Gastrocnemius medialis (tissue), 4 donors: ENCODE data around the gene PNMA8B. TPM values are rescaled to one million over a fixed set of nuclear protein-coding genes. Genes with fewer than 3 reads are reported as not detected.

Experiments used
- ATAC-seq, 2 donors: fragments of 150-250 bp; one replicate each; pipeline ENCODE4 v1.9.1; 2016
- DNase-seq, 2 donors: peaks; one replicate each; pipeline ENCODE4 v3.0.0-alpha.2; 2019
- H3K27ac ChIP-seq, 4 donors: fragments of 200-600 bp; sonication (generic); 1 replicate in 1 of 4; 2 replicates in 3 of 4; pipeline ENCODE4 v1.5.1; 2016 to 2018; ENCODE audit warnings: mild to moderate bottlenecking in 2 of 4, moderate library complexity in 1 of 4
- H3K27me3 ChIP-seq, 3 donors: fragments of 200-600 bp; sonication (generic) in 2 of 3; 1 replicate in 1 of 3; 2 replicates in 2 of 3; pipeline versions ENCODE4 v1.5.1 to v1.6.0; 2016 to 2019; ENCODE audit warnings: mild to moderate bottlenecking in 1 of 3, moderate library complexity in 1 of 3
- H3K36me3 ChIP-seq, 2 donors: fragments of 200-600 bp; sonication (generic) in 1 of 2; one replicate each; pipeline ENCODE4 v1.5.1; 2017 to 2018
- H3K4me1 ChIP-seq, 2 donors: fragments of 200-600 bp; sonication (generic) in 1 of 2; one replicate each; pipeline ENCODE4 v1.5.1; 2016 to 2017; ENCODE audit warnings: mild to moderate bottlenecking in 2 of 2
- H3K4me3 ChIP-seq, 4 donors: fragments of 200-600 bp; sonication (generic) in 3 of 4; 1 replicate in 1 of 4; 2 replicates in 3 of 4; pipeline ENCODE4 v1.5.1; 2016 to 2019; ENCODE audit warnings: mild to moderate bottlenecking in 2 of 4
- H3K9me3 ChIP-seq, 3 donors: fragments of 200-600 bp; sonication (generic) in 2 of 3; 1 replicate in 1 of 3; 2 replicates in 2 of 3; pipeline ENCODE4 v1.5.1; 2016 to 2019
- CTCF ChIP-seq, 5 experiments: fragments of 450-650 bp in 3 of 5; fragments of 200-600 bp in 2 of 5; sonication (generic) in 2 of 5; IDR thresholded peaks in 4 of 5; conservative IDR thresholded peaks in 1 of 5; 1 replicate in 4 of 5; 2 replicates in 1 of 5; pipeline ENCODE4 v1.5.1; 2016 to 2019; ENCODE audit warnings: antibody characterized with exemption in 5 of 5, mild to moderate bottlenecking in 3 of 5, moderate library complexity in 3 of 5
- POLR2A ChIP-seq, 2 donors: fragments of 450-650 bp; IDR thresholded peaks; one replicate each; pipeline ENCODE4 v1.6.1; 2017; ENCODE audit warnings: antibody characterized with exemption in 2 of 2, mild to moderate bottlenecking in 2 of 2, moderate library complexity in 2 of 2
- in situ Hi-C, 4 donors: fragments of 200-750 bp; cut with MboI; loops; one replicate each; pipeline versions ENCODE4 v1.15.0 to v1.8.0; 2017; ENCODE audit warnings: low sequenced_read_pairs in 4 of 4
- intact Hi-C: fragments of 100-400 bp; cut with DNase I; formaldehyde crosslinking; loops from one replicate; pipeline ENCODE4 v1.15.1; 2023; ENCODE audit warnings: low total_unique reads
- total RNA-seq, 4 donors: library from RNA; depleted of rRNA; stranded (reverse); fragments of >200 nt; gene quantifications; one replicate each; pipeline versions ENCODE4 v1.1.0 to v1.2.3, GENCODE V29; 2016

Gene PNMA8B
- total RNA-seq, 4 donors from 2014 or later: 0.07 to 0.18 (median 0.15) TPM

GRCh38 chr19:46460981-46461380 is 34.7 kb downstream of the PNMA8B start:
- Histone ChIP-seq H3K27me3 (no peaks in the 10 kb centered on the region), H3K9me3 (no peaks in the 10 kb centered on the region), H3K4me1 (no peaks in the 10 kb centered on the region), H3K36me3 (no peaks in the 10 kb centered on the region), H3K4me3 (no peak overlapping the region), H3K27ac (no peak overlapping the region)
- TF ChIP-seq CTCF (IDR thresholded peaks at IDR 0.05 in 4 of 5, conservative IDR thresholded peaks at IDR 0.05 in 1 of 5) (no peak), POLR2A (IDR thresholded peaks at IDR 0.05) (no peak)
- no peak for DNase-seq
- in situ Hi-C loops (no loop called here), intact Hi-C loops (no loop called here)
- no peak for ATAC-seq

- intact Hi-C loops: no loop called here
These were observed 35.6 kb downstream of the PNMA8B start for GRCh38 chr19:46460055-46460454.

GRCh38 chr19:46456930-46457329 is 38.7 kb downstream of the PNMA8B start:
- intact Hi-C loops (no loop called here), in situ Hi-C loops (no loop called here)
- H3K4me3 ChIP-seq: no peak overlapping the region
- no peak for DNase-seq
- H3K9me3 ChIP-seq: no peaks in the 10 kb centered on the region
- ATAC-seq: no peak
- H3K36me3 ChIP-seq: no peaks in the 10 kb centered on the region
- no peak overlapping the region for H3K27ac ChIP-seq
- TF ChIP-seq CTCF (IDR thresholded peaks at IDR 0.05 in 4 of 5, conservative IDR thresholded peaks at IDR 0.05 in 1 of 5) (no peak), POLR2A (IDR thresholded peaks at IDR 0.05) (no peak)
- no peaks in the 10 kb centered on the region for H3K27me3 ChIP-seq
- H3K4me1 ChIP-seq: no peaks in the 10 kb centered on the region

More at GRCh38 chr19:46460055-46460454, 35.6 kb downstream of the PNMA8B start:
- Histone ChIP-seq H3K36me3 (no peaks in the 10 kb centered on the region), H3K27me3 (no peaks in the 10 kb centered on the region), H3K9me3 (no peaks in the 10 kb centered on the region), H3K4me1 (no peaks in the 10 kb centered on the region), H3K27ac (no peak overlapping the region), H3K4me3 (no peak overlapping the region)
- in situ Hi-C loops: no loop called here
- TF ChIP-seq CTCF (IDR thresholded peaks at IDR 0.05 in 4 of 5, conservative IDR thresholded peaks at IDR 0.05 in 1 of 5): no peak
- TF ChIP-seq POLR2A (IDR thresholded peaks at IDR 0.05): no peak
- DNase-seq (no peak), ATAC-seq (no peak)

GRCh38 chr19:46454244-46454643 is 41.4 kb downstream of the PNMA8B start:
- in situ Hi-C loops (no loop called here), intact Hi-C loops (no loop called here)
- DNase-seq (no peak), ATAC-seq (no peak)
- Histone ChIP-seq H3K4me1 (peaks cover 5 to 9% of the 10 kb centered on the region in 2 donors), H3K4me3 (no peak overlapping the region), H3K36me3 (no peaks in the 10 kb centered on the region), H3K27me3 (no peaks in the 10 kb centered on the region), H3K27ac (no peak overlapping the region), H3K9me3 (no peaks in the 10 kb centered on the region)
- TF ChIP-seq POLR2A (IDR thresholded peaks at IDR 0.05): no peak
- no peak for TF ChIP-seq CTCF (IDR thresholded peaks at IDR 0.05 in 4 of 5, conservative IDR thresholded peaks at IDR 0.05 in 1 of 5)

GRCh38 chr19:46453661-46454060 is 42.0 kb downstream of the PNMA8B start:
- in situ Hi-C loops (no loop called here), intact Hi-C loops (no loop called here)
- H3K4me3 ChIP-seq: no peak overlapping the region
- H3K36me3 ChIP-seq: no peaks in the 10 kb centered on the region
- TF ChIP-seq POLR2A (IDR thresholded peaks at IDR 0.05): no peak
- no peak for TF ChIP-seq CTCF (IDR thresholded peaks at IDR 0.05 in 4 of 5, conservative IDR thresholded peaks at IDR 0.05 in 1 of 5)
- H3K27ac ChIP-seq: no peak overlapping the region
- no peak for DNase-seq
- H3K4me1 ChIP-seq: peaks cover 5 to 9% of the 10 kb centered on the region in 2 donors
- no peak for ATAC-seq
- no peaks in the 10 kb centered on the region for H3K27me3 ChIP-seq
- H3K9me3 ChIP-seq: no peaks in the 10 kb centered on the region
